22Rv1 (cell line): ENCODE results near the gene HORMAD2.
"Not testable (repeated sequence)": the region's sequence is repeated elsewhere in the genome, so short reads cannot be mapped to it uniquely, and the experiment has no call there.

Experiments
- H3K27ac ChIP-seq: fragments of 450-650 bp; 2 replicates; pipeline ENCODE4 v1.5.1; 2017
- CTCF ChIP-seq: fragments of 450-650 bp; IDR thresholded peaks from 2 replicates; pipeline ENCODE4 v1.5.1; 2017; ENCODE audit warnings: mild to moderate bottlenecking
- ZFX ChIP-seq: fragments of 450-650 bp; IDR thresholded peaks from 2 replicates; pipeline ENCODE4 v1.6.1; 2017; ENCODE audit warnings: antibody characterized with exemption, borderline replicate concordance

The HORMAD2 gene

DNA sequence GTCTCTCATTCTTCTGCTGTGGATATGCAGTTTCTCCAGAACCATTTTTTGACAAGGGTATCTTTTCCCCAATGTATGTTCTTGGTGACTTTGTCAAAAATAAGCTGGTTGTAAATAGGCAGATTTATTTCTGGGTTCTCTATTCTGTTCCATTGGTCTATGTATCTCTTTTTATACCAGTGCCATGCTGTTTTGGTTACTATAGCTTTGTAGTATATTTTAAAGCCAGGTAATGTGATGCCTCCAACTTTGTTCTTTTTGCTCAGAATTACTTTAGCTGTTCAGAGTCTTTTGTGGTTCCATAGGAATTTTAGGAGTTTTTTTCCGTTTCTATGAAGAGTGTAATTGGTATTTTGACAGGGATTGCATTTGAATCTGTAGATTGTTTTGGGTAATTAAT lies 12.4 kb downstream of the HORMAD2 start:
- H3K27ac ChIP-seq, result no peak overlapping the region
- no peak for TF ChIP-seq ZFX
- no peak for TF ChIP-seq CTCF

DNA sequence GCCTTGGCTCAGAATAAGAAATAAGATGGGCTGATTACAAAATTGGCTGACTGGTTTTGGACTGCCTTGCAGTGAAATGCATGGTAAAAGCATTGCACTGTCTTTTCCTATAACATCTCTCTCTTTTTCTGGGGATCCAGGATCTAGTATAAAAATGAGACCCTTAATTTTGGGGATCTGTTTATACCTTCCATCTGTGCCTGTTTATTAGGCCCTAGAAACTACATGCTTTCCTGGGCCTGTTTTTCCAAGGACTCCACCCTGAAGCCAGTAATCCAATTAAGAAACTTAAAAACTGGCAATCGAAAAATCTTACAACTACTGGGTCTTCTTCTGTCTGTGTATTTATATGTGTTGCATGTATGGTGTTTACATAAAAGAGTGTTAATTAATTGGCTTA lies 14.5 kb downstream of the HORMAD2 start:
- TF ChIP-seq ZFX, result no peak
- no peak for TF ChIP-seq CTCF

DNA sequence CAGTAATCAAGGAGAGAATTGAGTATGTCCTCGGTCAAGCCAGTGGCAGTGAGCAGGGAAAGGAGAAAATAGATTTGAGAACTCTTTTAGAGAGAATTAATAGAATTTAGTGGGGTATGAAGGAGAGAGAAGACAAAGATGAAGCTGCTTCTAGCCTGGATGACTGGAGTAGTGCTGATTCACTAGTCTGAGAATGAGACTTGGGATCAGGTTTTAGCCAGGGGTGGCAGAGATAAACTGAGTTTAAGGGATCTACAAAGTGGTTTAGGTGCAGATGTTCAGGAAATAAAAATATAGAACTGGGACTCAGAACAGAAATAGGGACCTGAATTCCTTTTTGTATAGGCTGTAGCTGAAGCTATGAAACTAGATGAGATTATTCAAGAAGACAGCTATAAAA lies 17.6 kb downstream of the HORMAD2 start:
- no peak overlapping the region for H3K27ac ChIP-seq
- TF ChIP-seq CTCF (no peak), ZFX (no peak)

More for the DNA sequence above, 14.5 kb downstream of the HORMAD2 start:
- H3K27ac ChIP-seq, result no peak overlapping the region

- not testable (repeated sequence) for H3K27ac ChIP-seq
Measured at GRCh38 chr22:30100770-30101169, 20.5 kb downstream of the HORMAD2 start.

GRCh38 chr22:30104501-30105156 lies 24.4 kb downstream of the HORMAD2 start:
- no peak overlapping the region for H3K27ac ChIP-seq
- TF ChIP-seq ZFX, result no peak
- no peak for TF ChIP-seq CTCF

GRCh38 chr22:30105483-30105882 lies 25.2 kb downstream of the HORMAD2 start:
- H3K27ac ChIP-seq, result no peak overlapping the region
- no peak for TF ChIP-seq CTCF
- TF ChIP-seq ZFX, result no peak

- H3K27ac ChIP-seq, result no peak overlapping the region
- no peak for TF ChIP-seq CTCF
- no peak for TF ChIP-seq ZFX
Measured at GRCh38 chr22:30113494-30113893, 33.2 kb downstream of the HORMAD2 start.

- H3K27ac ChIP-seq, result no peak overlapping the region
Measured at GRCh38 chr22:30114361-30114760, 34.1 kb downstream of the HORMAD2 start.

More at GRCh38 chr22:30114361-30114760, 34.1 kb downstream of the HORMAD2 start:
- TF ChIP-seq ZFX (no peak), CTCF (no peak)
